GM12878 (cell line): ENCODE data around the gene PRKCI. TPM values are rescaled to one million over a fixed set of nuclear protein-coding genes. Genes with fewer than 3 reads are reported as not detected.
A peak's percentile ranks its signal among the peaks of the same experiment; 100 is the strongest.
"Not testable (repeated sequence)": the region's sequence is repeated elsewhere in the genome, so short reads cannot be mapped to it uniquely, and the experiment has no call there.

Source experiments
- ATAC-seq: fragments of 200-7000 bp; cut with Tn5 transposase; 3 replicates; pipeline ENCODE4 v1.9.1; 2020; ENCODE audit warnings: mild to moderate bottlenecking, moderate library complexity
- BruUV-seq: library from RNA; stranded (reverse); fragments of 400-500 nt; replicated peaks from 2 replicates; lab custom pipeline; 2021; lab: Mats Ljungman, UMichigan
- CTCF ChIA-PET: fragments of 300-600 bp; sonication (Branson Sonifier 250); formaldehyde crosslinking; extraction: SDS; loops from one replicate; lab custom pipeline; 2021; ENCODE audit warnings: inconsistent platforms; lab: Yijun Ruan, JAX
- POLR2A ChIA-PET: fragments of 350-600 bp; formaldehyde crosslinking; extraction: SDS; loops from one replicate; lab custom pipeline; 2021; ENCODE audit warnings: inconsistent platforms; lab: Charles Lee
- RAD21 ChIA-PET: fragments of 300-600 bp; sonication (Branson Sonifier 250); formaldehyde crosslinking; loops from one replicate; lab custom pipeline; 2023; ENCODE audit warnings: antibody characterized with exemption; ENCODE audit not compliant: unreplicated experiment; lab: Charles Lee
- SMC1A ChIA-PET: fragments of 300-600 bp; sonication (Branson Sonifier 250); formaldehyde crosslinking; loops from one replicate; lab custom pipeline; 2023; ENCODE audit not compliant: unreplicated experiment, uncharacterized antibody; lab: Charles Lee
- DNase-seq: peaks from one replicate; pipeline ENCODE4 v3.0.0-alpha.2; 2011; ENCODE audit warnings: low read depth, low spot score
- FAIRE-seq: peaks from 3 replicates; lab custom pipeline; 2011; peaks lifted over from hg19 to GRCh38; lab: Jason Lieb, UNC
- H2AFZ ChIP-seq: 2 replicates; pipeline ENCODE4 v1.6.0; 2011; ENCODE audit warnings: low read depth, low read length, control low read depth; ENCODE audit not compliant: control insufficient read depth
- H3K27ac ChIP-seq: 2 replicates; pipeline ENCODE4 v1.5.1; 2011; ENCODE audit warnings: control low read depth; ENCODE audit not compliant: control insufficient read depth, insufficient read depth
- H3K27me3 ChIP-seq, 2 experiments: replicated peaks in 1 of 2; 2 replicates each; pipeline versions ENCODE4 v1.6.0 to v1.6.1; 2011; ENCODE audit warnings: low read length in 1 of 2; ENCODE audit not compliant: control insufficient read depth in 2 of 2, insufficient read depth in 2 of 2
- H3K36me3 ChIP-seq, 2 experiments: 2 replicates each; pipeline ENCODE4 v1.5.1; 2011; ENCODE audit warnings: low read length in 1 of 2; ENCODE audit not compliant: control insufficient read depth in 2 of 2, insufficient read depth in 2 of 2
- H3K4me1 ChIP-seq: 2 replicates; pipeline ENCODE4 v1.6.1; 2011; ENCODE audit warnings: mild to moderate bottlenecking, low read length, moderate library complexity, mixed read lengths; ENCODE audit not compliant: control insufficient read depth, insufficient read depth
- H3K4me2 ChIP-seq: 2 replicates; pipeline ENCODE4 v1.6.0; 2011; ENCODE audit warnings: control low read depth; ENCODE audit not compliant: control insufficient read depth, insufficient read depth
- H3K4me3 ChIP-seq: fragments of 200-600 bp; sonication (generic); 2 replicates; pipeline ENCODE4 v1.5.1; 2016
- H3K79me2 ChIP-seq: 2 replicates; pipeline ENCODE4 v1.6.0; 2011; ENCODE audit warnings: low read length; ENCODE audit not compliant: control insufficient read depth, insufficient read depth
- H3K9ac ChIP-seq: 2 replicates; pipeline ENCODE4 v1.8.0; 2011; ENCODE audit warnings: low read length, control low read depth, mixed read lengths; ENCODE audit not compliant: control insufficient read depth, insufficient read depth
- H3K9me3 ChIP-seq: replicated peaks from 3 replicates; pipeline ENCODE4 v1.5.1; 2011; ENCODE audit warnings: mild to moderate bottlenecking, low read length; ENCODE audit not compliant: control insufficient read depth, insufficient read depth
- H4K20me1 ChIP-seq: 2 replicates; pipeline ENCODE4 v1.6.0; 2011; ENCODE audit not compliant: control insufficient read depth, insufficient read depth
- BHLHE40 ChIP-seq, 2 experiments: fragments of 450-650 bp in 1 of 2; IDR thresholded peaks; 2 replicates each; pipeline ENCODE4 v1.6.1; 2011 to 2017; ENCODE audit warnings: low read depth in 2 of 2, borderline replicate concordance in 1 of 2, improper control_type of control experiment in 1 of 2, low read length in 1 of 2, mild to moderate bottlenecking in 1 of 2
- RUNX3 ChIP-seq: IDR thresholded peaks from 2 replicates; pipeline ENCODE4 v1.6.1; 2012; ENCODE audit warnings: low read length, inconsistent platforms
- WGBS: methylation state at CpG from one replicate; pipeline ENCODE4 v1.1.6; 2016; ENCODE audit warnings: low lambda C conversion rate; ENCODE audit not compliant: insufficient replicate concordance, insufficient coverage; ENCODE audit errors: missing lambda C conversion rate; 5-methylcytosine and 5-hydroxymethylcytosine counted together
- in situ Hi-C: fragments of 300-500 bp; cut with MboI; formaldehyde crosslinking; loops from 9 replicates; pipeline ENCODE4 v1.14.3; 2018; ENCODE audit warnings: mixed read lengths
- intact Hi-C: fragments of 100-400 bp; cut with micrococcal nuclease; formaldehyde crosslinking; loops from one replicate; pipeline ENCODE4 v1.14.2; 2022; ENCODE audit not compliant: unreplicated experiment
- polyA plus RNA-seq, 11 experiments: library from polyadenylated mRNA; depleted of rRNA in 4 of 11; unstranded in 6 of 11; stranded (reverse) in 5 of 11; fragments of >200 nt; fragmentation: Nextera tagmentation in 4 of 11; fragmentation: Illumina TruSeq in 1 of 11; extraction: Ambion mirVana in 4 of 11; extraction: Trizol in 1 of 11; gene quantifications; 1 replicate in 1 of 11; 2 replicates in 10 of 11; pipeline versions ENCODE4 v1.2.1 to v1.2.3, GENCODE V29; 2011 to 2016; ENCODE audit warnings: inconsistent platforms in 2 of 11, missing spikeins in 2 of 11, low read depth in 1 of 11
- total RNA-seq, 4 experiments: library from RNA; depleted of rRNA in 3 of 4; stranded (reverse); fragments of >200 nt in 3 of 4; fragmentation: Illumina TruSeq in 1 of 4; extraction: Trizol in 1 of 4; gene quantifications; 2 replicates each; pipeline versions ENCODE4 v1.2.1 to v1.2.3, GENCODE V29; 2013 to 2021
- TF ChIP-seq, protein P1 (sequence below): fragments of 450-650 bp; IDR thresholded peaks from 2 replicates; pipeline ENCODE4 v1.6.1; 2017; ENCODE audit warnings: mild to moderate bottlenecking, moderate library complexity
- TF ChIP-seq, protein P2 (sequence below): fragments of 450-650 bp; IDR thresholded peaks from 2 replicates; pipeline ENCODE4 v1.6.1; 2017; ENCODE audit warnings: mild to moderate bottlenecking
- TF ChIP-seq, protein P3 (sequence below): IDR thresholded peaks from 2 replicates; pipeline ENCODE4 v1.6.1; 2012; ENCODE audit warnings: low read length, inconsistent platforms
- TF ChIP-seq, protein P4 (sequence below): fragments of 450-650 bp; IDR thresholded peaks from 2 replicates; pipeline ENCODE4 v1.6.1; 2017; ENCODE audit warnings: low read depth, mild to moderate bottlenecking, moderate library complexity

Gene PRKCI
- total and polyA plus RNA-seq, 10 of the 15 experiments (the other 5 are each of a cell fraction or from before 2014, with no cell fraction given), result 3.5 to 15.4 (median 11.8) TPM

DNA sequence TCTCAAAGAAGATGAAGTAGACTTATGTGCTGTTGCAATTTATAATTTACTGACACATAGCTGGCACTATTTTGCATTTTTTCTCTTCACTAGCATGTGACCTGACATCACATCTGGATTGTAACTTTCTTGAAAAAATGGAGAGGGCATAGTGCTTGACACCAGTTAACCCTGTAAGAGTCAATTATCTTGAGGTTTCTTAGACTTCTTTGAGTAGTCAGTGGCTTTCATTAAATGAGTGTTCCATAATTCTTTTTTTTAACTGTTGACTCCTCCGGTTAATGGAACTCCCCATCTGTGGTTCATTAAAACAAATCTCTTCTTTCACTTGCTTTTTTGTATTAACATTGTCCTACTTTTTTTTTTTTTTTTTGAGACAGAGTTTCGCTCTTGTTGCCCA, 16.9 kb upstream of the PRKCI start (continued):
- TF ChIP-seq, protein P1, sequence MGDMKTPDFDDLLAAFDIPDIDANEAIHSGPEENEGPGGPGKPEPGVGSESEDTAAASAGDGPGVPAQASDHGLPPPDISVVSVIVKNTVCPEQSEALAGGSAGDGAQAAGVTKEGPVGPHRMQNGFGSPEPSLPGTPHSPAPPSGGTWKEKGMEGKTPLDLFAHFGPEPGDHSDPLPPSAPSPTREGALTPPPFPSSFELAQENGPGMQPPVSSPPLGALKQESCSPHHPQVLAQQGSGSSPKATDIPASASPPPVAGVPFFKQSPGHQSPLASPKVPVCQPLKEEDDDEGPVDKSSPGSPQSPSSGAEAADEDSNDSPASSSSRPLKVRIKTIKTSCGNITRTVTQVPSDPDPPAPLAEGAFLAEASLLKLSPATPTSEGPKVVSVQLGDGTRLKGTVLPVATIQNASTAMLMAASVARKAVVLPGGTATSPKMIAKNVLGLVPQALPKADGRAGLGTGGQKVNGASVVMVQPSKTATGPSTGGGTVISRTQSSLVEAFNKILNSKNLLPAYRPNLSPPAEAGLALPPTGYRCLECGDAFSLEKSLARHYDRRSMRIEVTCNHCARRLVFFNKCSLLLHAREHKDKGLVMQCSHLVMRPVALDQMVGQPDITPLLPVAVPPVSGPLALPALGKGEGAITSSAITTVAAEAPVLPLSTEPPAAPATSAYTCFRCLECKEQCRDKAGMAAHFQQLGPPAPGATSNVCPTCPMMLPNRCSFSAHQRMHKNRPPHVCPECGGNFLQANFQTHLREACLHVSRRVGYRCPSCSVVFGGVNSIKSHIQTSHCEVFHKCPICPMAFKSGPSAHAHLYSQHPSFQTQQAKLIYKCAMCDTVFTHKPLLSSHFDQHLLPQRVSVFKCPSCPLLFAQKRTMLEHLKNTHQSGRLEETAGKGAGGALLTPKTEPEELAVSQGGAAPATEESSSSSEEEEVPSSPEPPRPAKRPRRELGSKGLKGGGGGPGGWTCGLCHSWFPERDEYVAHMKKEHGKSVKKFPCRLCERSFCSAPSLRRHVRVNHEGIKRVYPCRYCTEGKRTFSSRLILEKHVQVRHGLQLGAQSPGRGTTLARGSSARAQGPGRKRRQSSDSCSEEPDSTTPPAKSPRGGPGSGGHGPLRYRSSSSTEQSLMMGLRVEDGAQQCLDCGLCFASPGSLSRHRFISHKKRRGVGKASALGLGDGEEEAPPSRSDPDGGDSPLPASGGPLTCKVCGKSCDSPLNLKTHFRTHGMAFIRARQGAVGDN, result no peak
- TF ChIP-seq RUNX3 (peak; percentile 73), BHLHE40 (IDR thresholded peaks at IDR 0.05; ENCODE audit: borderline replicate concordance in 1 of 2, low read depth in 2 of 2, low read length in 1 of 2) (peak in 1 of 2 experiments; percentile 25; a peak in 2 of 4 replicates)
- TF ChIP-seq, protein P2, sequence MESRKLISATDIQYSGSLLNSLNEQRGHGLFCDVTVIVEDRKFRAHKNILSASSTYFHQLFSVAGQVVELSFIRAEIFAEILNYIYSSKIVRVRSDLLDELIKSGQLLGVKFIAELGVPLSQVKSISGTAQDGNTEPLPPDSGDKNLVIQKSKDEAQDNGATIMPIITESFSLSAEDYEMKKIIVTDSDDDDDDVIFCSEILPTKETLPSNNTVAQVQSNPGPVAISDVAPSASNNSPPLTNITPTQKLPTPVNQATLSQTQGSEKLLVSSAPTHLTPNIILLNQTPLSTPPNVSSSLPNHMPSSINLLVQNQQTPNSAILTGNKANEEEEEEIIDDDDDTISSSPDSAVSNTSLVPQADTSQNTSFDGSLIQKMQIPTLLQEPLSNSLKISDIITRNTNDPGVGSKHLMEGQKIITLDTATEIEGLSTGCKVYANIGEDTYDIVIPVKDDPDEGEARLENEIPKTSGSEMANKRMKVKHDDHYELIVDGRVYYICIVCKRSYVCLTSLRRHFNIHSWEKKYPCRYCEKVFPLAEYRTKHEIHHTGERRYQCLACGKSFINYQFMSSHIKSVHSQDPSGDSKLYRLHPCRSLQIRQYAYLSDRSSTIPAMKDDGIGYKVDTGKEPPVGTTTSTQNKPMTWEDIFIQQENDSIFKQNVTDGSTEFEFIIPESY, result peak; percentile 45; the same call in 1 of the 2 replicates
- TF ChIP-seq, protein P3, sequence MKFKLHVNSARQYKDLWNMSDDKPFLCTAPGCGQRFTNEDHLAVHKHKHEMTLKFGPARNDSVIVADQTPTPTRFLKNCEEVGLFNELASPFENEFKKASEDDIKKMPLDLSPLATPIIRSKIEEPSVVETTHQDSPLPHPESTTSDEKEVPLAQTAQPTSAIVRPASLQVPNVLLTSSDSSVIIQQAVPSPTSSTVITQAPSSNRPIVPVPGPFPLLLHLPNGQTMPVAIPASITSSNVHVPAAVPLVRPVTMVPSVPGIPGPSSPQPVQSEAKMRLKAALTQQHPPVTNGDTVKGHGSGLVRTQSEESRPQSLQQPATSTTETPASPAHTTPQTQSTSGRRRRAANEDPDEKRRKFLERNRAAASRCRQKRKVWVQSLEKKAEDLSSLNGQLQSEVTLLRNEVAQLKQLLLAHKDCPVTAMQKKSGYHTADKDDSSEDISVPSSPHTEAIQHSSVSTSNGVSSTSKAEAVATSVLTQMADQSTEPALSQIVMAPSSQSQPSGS, result peak; percentile 44; the same call in 1 of the 2 replicates
- TF ChIP-seq, protein P4, sequence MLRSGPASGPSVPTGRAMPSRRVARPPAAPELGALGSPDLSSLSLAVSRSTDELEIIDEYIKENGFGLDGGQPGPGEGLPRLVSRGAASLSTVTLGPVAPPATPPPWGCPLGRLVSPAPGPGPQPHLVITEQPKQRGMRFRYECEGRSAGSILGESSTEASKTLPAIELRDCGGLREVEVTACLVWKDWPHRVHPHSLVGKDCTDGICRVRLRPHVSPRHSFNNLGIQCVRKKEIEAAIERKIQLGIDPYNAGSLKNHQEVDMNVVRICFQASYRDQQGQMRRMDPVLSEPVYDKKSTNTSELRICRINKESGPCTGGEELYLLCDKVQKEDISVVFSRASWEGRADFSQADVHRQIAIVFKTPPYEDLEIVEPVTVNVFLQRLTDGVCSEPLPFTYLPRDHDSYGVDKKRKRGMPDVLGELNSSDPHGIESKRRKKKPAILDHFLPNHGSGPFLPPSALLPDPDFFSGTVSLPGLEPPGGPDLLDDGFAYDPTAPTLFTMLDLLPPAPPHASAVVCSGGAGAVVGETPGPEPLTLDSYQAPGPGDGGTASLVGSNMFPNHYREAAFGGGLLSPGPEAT, result peak; percentile 59; the same call in 1 of the 2 replicates

DNA sequence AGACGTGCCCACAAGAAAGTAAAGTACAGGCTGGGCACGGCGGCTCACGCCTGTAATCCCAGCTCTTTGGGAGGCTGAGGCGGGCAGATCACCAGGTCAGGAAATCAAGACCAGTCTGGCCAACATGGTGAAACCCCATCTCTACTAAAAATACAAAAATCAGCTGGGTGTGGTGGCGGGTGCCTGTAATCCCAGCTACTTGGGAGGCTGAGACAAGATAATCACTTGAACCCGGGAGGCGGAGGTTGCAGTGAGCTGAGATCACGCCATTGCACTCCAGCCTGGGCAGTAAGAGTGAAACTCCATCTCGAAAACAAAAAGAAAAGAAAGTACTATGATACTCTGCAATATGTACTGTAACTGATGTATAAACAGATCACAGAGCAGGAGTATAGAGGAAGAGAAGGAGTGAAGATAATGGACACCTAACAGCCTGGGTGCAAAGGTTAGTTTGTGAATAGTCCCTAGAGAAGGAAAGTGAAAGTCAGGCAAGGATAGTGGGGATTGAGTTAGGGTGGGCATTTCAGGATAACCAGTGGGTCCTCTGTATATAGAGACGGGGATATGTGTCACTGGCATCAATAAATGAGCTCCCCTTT, 16.0 kb upstream of the PRKCI start:
- 77% methylated on average over 11 of the region's 11 CpGs for WGBS

More for the DNA sequence above, 16.0 kb upstream of the PRKCI start:
- H3K9me3 ChIP-seq, H3K9ac ChIP-seq, H4K20me1 ChIP-seq, H3K27ac ChIP-seq, H3K4me2 ChIP-seq, DNase-seq, H3K4me1 ChIP-seq, H3K4me3 ChIP-seq, POLR2A ChIA-PET, H2AFZ ChIP-seq, BruUV-seq, FAIRE-seq, RAD21 ChIA-PET, in situ Hi-C loops, CTCF ChIA-PET, H3K36me3 ChIP-seq, H3K27me3 ChIP-seq, intact Hi-C loops, H3K79me2 ChIP-seq: not testable (repeated sequence)
- ATAC-seq, result peak; percentile 11; the same call in 1 of the 3 replicates
- SMC1A ChIA-PET, result interaction anchor here (0.6 to 1.0 kb wide), 2 partner anchors 19 to 755 kb away, joined by 4 read pairs; no protein-coding TSS in a partner anchor
